ENCODE measurements around the gene AFAP1. TPM values are rescaled to one million over a fixed set of nuclear protein-coding genes. Genes with fewer than 3 reads are reported as not detected.

Gene AFAP1
- total and polyA plus RNA-seq, 2 of the 4 experiments (the other 2 are of a cell fraction): 48.2 to 80.9 TPM

- no peaks in the 10 kb centered on the region; the same call in 1 of the 2 replicates for H4K20me1 ChIP-seq (ENCODE audit: insufficient read depth, low read length)
- H2AK9ac ChIP-seq (replicated peaks; ENCODE audit: low read depth, low read length, poor library complexity): peak overlapping the region; percentile 65
- H4K91ac ChIP-seq (ENCODE audit: insufficient read depth, low read depth, low read length): no peak overlapping the region; the same call in 1 of the 2 replicates
- no peak overlapping the region for H3K56ac ChIP-seq (ENCODE audit: extremely low read depth, insufficient read depth, low read length)
- H3K4me1 ChIP-seq (ENCODE audit: control insufficient read depth, insufficient read depth, low read length): peaks cover 25% of the 10 kb centered on the region
- dilution Hi-C loops (cut with HindIII; ENCODE audit: low sequenced_read_pairs, unreplicated experiment) (no loop called here), in situ Hi-C loops (cut with MboI; ENCODE audit: low sequenced_read_pairs) (no loop called here), intact Hi-C loops (cut with micrococcal nuclease) (no loop called here)
- peak overlapping the region; percentile 64 for H2AK5ac ChIP-seq (ENCODE audit: low read depth, low read length)
- ATAC-seq (ENCODE audit: low read depth) (no peak), DNase-seq (no peak)
- H2BK15ac ChIP-seq (ENCODE audit: low read depth, low read length): no peak overlapping the region; the same call in 2 of the 3 replicates
- H4K8ac ChIP-seq (ENCODE audit: low read depth in 2 of 2, low read length in 2 of 2): no peak overlapping the region
- WGBS, 2 experiments (ENCODE audit: extremely low coverage in 2 of 2, insufficient read length in 1 of 2): 50% methylated on average over 1 of the region's 5 CpGs; no CpG with 5 or more reads in 1 of the 2 experiments
- no peak overlapping the region for H3K18ac ChIP-seq (ENCODE audit: low read depth, low read length)
- peak overlapping the region; percentile 24 for H2AFZ ChIP-seq (replicated peaks; ENCODE audit: low read length, poor library complexity)
- H3K4me2 ChIP-seq (ENCODE audit: low read depth, low read length): no peak overlapping the region
- 0 out of 2 replicates have a peak overlapping the region, but pooled peaks have one; percentile 1 for H3K4ac ChIP-seq (ENCODE audit: low read depth, low read length)
- no peaks in the 10 kb centered on the region for H3K9me3 ChIP-seq (ENCODE audit: control insufficient read depth, insufficient read depth, low read length)
- TF ChIP-seq FOS (IDR thresholded peaks at IDR 0.05; ENCODE audit: low read depth, low read length): no peak
- no peak for TF ChIP-seq RCOR1 (IDR thresholded peaks at IDR 0.05; ENCODE audit: insufficient replicate concordance, low read length)
- TF ChIP-seq CHD1 (IDR thresholded peaks at IDR 0.05; ENCODE audit: low read depth, low read length): no peak
- no peak for TF ChIP-seq RAD21 (IDR thresholded peaks at IDR 0.05; ENCODE audit: low read length)
- TF ChIP-seq USF2 (IDR thresholded peaks at IDR 0.05; ENCODE audit: low read depth, low read length): no peak
- TF ChIP-seq MAFK (IDR thresholded peaks at IDR 0.05; ENCODE audit: low read depth, low read length): no peak
- H3K79me1 ChIP-seq (ENCODE audit: low read depth in 1 of 2, low read length in 2 of 2): peaks cover 0 to 8% of the 10 kb centered on the region in 2 experiments; a peak in 2 of 4 replicates
- H3K14ac ChIP-seq (replicated peaks; ENCODE audit: low read depth, low read length): no peak overlapping the region
- peaks cover 2% of the 10 kb centered on the region; the same call in 1 of the 2 replicates for H3K27me3 ChIP-seq (ENCODE audit: control insufficient read depth, insufficient read depth, low read length)
- H2BK5ac ChIP-seq (ENCODE audit: low read depth, low read length, poor library complexity, severe bottlenecking): no peak overlapping the region
- no peak overlapping the region for H2BK20ac ChIP-seq (ENCODE audit: low read depth, low read length)
- no peak overlapping the region for H4K5ac ChIP-seq (ENCODE audit: low read depth, low read length)
- H3K36me3 ChIP-seq (ENCODE audit: control insufficient read depth, insufficient read depth, low read length): no peaks in the 10 kb centered on the region
- H3K9me1 ChIP-seq (ENCODE audit: insufficient read depth, low read length): peaks cover 19% of the 10 kb centered on the region
- ChIA-PET CTCF (no interaction called here), POLR2A (ENCODE audit: unreplicated experiment) (no interaction called here)
- no peak overlapping the region for H3K4me3 ChIP-seq (ENCODE audit: insufficient read depth, low read depth, low read length)
- no TSS peak for BruUV-seq (replicated peaks)
- no peak overlapping the region for H3K23ac ChIP-seq (ENCODE audit: low read depth, low read length)
- H3K27ac ChIP-seq (ENCODE audit: insufficient read depth, low read length): no peak overlapping the region
- H2BK120ac ChIP-seq (ENCODE audit: low read depth, low read length): peak overlapping the region; percentile 17; the same call in 1 of the 2 replicates
- no peak overlapping the region for H3K9ac ChIP-seq (ENCODE audit: low read depth, low read length)
Observed at GRCh38 chr4:7964459-7964858, 24.8 kb upstream of the AFAP1 start.

Measured in IMR-90 (cell line).